Mucosa of descending colon (tissue), 3 donors: Measurements from ENCODE around the gene MGARP. TPM values are rescaled to one million over a fixed set of nuclear protein-coding genes. Genes with fewer than 3 reads are reported as not detected.

ENCODE experiments used
- ATAC-seq: fragments of 200-7000 bp; cut with Tn5 transposase; one replicate; pipeline ENCODE4 v1.9.1; 2020; ENCODE audit warnings: mild to moderate bottlenecking, moderate library complexity
- DNase-seq, 3 donors: peaks; one replicate each; pipeline ENCODE4 v3.0.0-alpha.2; 2020
- H3K36me3 ChIP-seq: fragments of 200-600 bp; one replicate; pipeline ENCODE4 v1.8.0; 2021; ENCODE audit warnings: low read depth, mild to moderate bottlenecking
- H3K4me1 ChIP-seq: fragments of 200-600 bp; one replicate; pipeline ENCODE4 v1.8.0; 2021; ENCODE audit warnings: low read depth, mild to moderate bottlenecking
- H3K4me3 ChIP-seq: fragments of 200-600 bp; one replicate; pipeline ENCODE4 v1.8.0; 2021; ENCODE audit warnings: mild to moderate bottlenecking
- H3K9me3 ChIP-seq: fragments of 200-600 bp; one replicate; pipeline ENCODE4 v1.8.0; 2021; ENCODE audit warnings: mild to moderate bottlenecking
- intact Hi-C, 2 donors: fragments of 100-400 bp; cut with DNase I in 1 of 2; cut with micrococcal nuclease in 1 of 2; formaldehyde crosslinking; loops; one replicate each; pipeline versions ENCODE4 v1.11.0 to v1.11.1; 2022; cut with DNase I, micrococcal nuclease
- total RNA-seq, 3 donors: library from RNA; stranded (reverse); fragmentation: NEBNext Ultra II Directional in 2 of 3; extraction: Animal tissue kit (Norgen Biotek cat#: 25700) in 2 of 3; gene quantifications; one replicate each; pipeline versions ENCODE4 v1.2.1 to v1.2.4, GENCODE V29; 2021 to 2023
- TF ChIP-seq, protein P1 (sequence below): fragments of 200-600 bp; IDR thresholded peaks from one replicate; pipeline ENCODE4 v1.8.0; 2022; ENCODE audit warnings: antibody characterized with exemption, mild to moderate bottlenecking
- donor health status: DM: no; HTN: no; CAD: no; lungs with moderate emphysema.
- donor health status: DM: no; HTN: no; CAD: no.
- donor health status: DM: no; HTN: yes; CAD: no.

Gene MGARP
- total RNA-seq, 3 donors from 2014 or later = 0.29 to 0.73 TPM; not detected in 1

DNA sequence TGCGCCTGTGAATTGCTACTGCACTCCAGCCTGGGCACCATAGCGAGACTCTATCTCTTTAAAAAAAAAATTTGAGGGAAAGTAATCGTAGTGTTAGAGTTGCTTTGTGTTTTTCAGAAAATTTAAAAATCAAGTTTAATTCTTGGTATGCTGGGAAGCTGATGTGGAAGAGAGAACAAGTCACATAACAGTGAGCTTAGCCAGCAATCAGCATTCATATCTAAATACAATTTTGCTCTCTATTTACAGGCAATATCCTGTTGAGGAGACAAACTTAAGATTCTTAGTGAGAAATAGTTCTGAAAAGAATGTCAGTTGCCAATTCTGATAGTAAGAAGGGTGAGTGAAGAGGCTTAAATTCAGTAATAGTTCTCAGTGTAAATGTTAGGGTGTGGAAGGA lies 31.9 kb upstream of the MGARP start:
- TF ChIP-seq, protein P1, sequence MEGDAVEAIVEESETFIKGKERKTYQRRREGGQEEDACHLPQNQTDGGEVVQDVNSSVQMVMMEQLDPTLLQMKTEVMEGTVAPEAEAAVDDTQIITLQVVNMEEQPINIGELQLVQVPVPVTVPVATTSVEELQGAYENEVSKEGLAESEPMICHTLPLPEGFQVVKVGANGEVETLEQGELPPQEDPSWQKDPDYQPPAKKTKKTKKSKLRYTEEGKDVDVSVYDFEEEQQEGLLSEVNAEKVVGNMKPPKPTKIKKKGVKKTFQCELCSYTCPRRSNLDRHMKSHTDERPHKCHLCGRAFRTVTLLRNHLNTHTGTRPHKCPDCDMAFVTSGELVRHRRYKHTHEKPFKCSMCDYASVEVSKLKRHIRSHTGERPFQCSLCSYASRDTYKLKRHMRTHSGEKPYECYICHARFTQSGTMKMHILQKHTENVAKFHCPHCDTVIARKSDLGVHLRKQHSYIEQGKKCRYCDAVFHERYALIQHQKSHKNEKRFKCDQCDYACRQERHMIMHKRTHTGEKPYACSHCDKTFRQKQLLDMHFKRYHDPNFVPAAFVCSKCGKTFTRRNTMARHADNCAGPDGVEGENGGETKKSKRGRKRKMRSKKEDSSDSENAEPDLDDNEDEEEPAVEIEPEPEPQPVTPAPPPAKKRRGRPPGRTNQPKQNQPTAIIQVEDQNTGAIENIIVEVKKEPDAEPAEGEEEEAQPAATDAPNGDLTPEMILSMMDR = no peak
- no peaks in the 10 kb centered on the region for H3K9me3 ChIP-seq
- peaks cover 25% of the 10 kb centered on the region for H3K4me1 ChIP-seq
- DNase-seq = no peak
- ATAC-seq = no peak
- H3K4me3 ChIP-seq = no peak overlapping the region
- no peaks in the 10 kb centered on the region for H3K36me3 ChIP-seq
- intact Hi-C loops = no loop called here

DNA sequence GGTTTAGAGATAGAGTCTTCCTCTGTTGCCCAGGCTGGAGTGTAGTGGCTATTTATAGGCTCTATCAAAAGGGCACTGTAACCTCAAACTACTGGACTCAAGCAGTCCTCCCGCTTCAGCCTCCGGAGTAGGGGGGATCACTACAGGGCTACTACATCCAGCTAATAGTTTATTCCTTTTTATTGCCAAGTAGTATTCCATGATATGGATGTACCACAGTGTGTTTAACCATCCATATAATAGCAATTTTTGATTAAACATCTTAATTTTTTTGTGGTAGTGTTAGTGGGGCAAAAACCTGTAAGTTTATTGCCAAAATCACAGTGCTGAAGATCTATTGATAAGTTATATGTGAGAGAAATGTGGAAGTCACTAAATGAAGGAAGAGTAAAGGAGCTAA lies 24.9 kb upstream of the MGARP start:
- intact Hi-C loops = no loop called here
- ATAC-seq = no peak
- TF ChIP-seq, protein P1 = no peak
- H3K4me3 ChIP-seq = no peak overlapping the region
- no peaks in the 10 kb centered on the region for H3K9me3 ChIP-seq
- DNase-seq = no peak
- peaks cover 14% of the 10 kb centered on the region for H3K4me1 ChIP-seq
- H3K36me3 ChIP-seq = peaks cover 5% of the 10 kb centered on the region

DNA sequence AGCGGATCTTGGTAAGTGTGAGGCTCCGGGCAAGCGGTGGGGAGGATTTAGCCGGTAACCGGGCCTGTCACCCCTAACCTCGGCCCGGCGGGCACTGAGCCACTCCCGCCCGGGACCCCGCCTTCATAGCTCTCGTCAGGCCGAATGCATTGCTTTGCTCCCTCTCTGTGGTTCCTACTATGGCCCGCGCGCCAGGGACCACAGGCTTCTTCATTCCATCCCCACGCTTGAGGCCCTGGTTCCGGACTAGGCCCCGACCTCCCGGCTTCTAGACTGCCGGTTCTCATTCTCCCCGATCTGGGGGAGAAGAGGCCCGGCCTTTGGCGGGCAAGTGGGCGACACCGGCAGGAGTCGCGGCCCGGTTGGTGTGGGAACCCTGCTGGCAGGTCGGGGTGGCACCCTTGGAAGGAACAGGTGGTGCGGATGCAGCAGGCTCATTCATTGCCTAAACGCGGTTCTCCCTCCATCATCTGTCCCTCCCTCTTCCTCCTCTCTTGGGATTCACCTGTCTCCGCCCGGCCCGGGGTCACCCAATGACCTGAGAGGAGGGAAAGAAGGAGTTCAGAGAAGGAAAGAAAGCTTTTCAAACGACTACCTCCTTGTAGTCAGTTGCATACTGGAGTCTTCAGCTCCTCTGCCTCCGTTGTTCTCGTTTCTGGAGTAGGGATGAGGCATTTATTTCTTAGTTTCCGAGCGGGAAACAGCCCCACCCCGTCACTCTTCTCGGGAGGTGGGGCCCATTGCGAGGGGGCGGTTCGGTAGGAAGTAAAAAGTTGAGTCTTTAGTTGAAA lies 22.0 kb upstream of the MGARP start, which contains the start of gene NDUFC1:
Gene NDUFC1 (minus strand): TSS at position 657 of the 791 bp plus-strand sequence. CDS start 6,679 bp downstream, outside the sequence.
- Histone ChIP-seq H3K9me3 (no peaks in the 10 kb centered on the region), H3K4me1 (peaks cover 21% of the 10 kb centered on the region), H3K36me3 (peaks cover 5% of the 10 kb centered on the region), H3K4me3 (peak within 1 kb of the TSS; percentile 94)
- DNase-seq (peak; percentile 66 to 80 (median 70)), ATAC-seq (peak; percentile 57)
- TF ChIP-seq, protein P1 = no peak
- intact Hi-C loops = no loop called here

DNA sequence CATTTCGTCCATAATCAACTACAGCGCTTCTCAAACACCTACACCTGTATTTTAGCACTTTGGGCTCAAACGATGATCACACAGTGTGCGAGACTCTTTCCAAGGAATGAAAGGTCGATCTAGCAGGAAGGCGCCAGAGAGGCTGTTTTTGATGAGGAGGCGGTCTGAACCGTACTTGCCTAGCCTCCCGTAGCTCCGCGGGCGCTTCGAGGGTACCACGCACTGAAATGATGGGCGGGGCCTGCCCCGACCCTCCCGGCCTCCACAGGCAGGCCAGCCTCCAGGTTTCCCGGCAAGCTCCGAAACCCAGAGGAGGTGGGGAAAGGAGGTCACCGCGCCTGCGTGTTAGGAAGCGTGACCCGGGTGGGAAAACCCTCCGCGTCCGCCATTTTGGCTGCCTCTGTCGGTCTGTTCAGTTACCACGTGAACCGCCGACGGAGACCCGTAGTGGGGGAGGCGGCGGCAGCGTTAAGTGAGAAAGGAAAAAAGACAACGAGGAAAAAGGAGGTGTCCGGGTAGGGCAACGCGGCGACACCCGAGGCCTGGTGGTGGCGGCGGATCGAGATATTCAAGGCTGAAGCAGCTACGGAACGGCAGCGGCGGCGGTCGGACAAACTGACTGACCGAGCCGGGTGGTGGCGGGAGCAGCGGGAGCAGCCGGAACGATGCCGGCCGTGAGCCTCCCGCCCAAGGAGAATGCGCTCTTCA lies 21.2 kb upstream of the MGARP start, which contains the start of gene NAA15:
Gene NAA15 (plus strand): TSS at position 393 of the 708 bp plus-strand sequence. CDS start 273 bp downstream, at position 666.
- intact Hi-C loops = no loop called here
- H3K4me1 ChIP-seq = peaks cover 21% of the 10 kb centered on the region

DNA sequence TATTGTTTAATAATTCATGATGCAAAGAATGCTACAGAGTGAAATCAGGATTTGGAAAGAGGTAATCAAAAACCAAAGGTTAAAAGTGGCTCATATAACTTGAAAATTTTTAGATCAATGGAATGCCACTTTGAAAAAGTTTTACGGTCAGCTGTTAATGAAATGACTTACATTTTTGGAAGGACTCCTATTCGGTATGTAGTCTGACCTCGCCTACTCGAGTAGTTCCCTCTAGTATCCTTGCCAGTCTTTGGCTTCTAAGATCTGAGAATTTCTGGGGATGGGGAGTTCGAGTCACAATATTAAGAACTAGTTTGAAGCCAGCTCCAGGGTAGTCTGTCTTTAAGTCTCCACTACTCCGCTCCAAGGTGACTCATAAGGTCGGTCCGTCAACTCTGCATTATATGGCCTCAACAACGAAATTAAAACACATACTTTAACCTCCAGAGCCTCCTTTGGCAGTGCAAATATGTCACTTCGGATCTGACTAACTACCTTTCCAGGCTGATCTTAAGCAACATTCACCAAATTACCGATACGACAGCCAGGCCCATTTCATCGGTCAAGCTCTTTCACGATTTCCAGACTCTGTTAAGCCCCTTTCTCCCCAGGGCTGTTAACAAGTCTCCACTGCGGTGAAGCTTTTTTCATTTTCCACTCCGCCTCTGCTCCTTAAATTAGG lies 20.5 kb upstream of the MGARP start:
- H3K36me3 ChIP-seq = peaks cover 5% of the 10 kb centered on the region
- peaks cover 21% of the 10 kb centered on the region for H3K4me1 ChIP-seq
- TF ChIP-seq, protein P1 = no peak
- H3K9me3 ChIP-seq = no peaks in the 10 kb centered on the region
- peak overlapping the region; percentile 94 for H3K4me3 ChIP-seq
- DNase-seq = peak in 1 of 3 donors; percentile 55
- intact Hi-C loops = no loop called here
- ATAC-seq = peak; percentile 65

More for the DNA sequence above, 21.2 kb upstream of the MGARP start, which contains the start of gene NAA15:
- Histone ChIP-seq H3K9me3 (no peaks in the 10 kb centered on the region), H3K36me3 (peaks cover 5% of the 10 kb centered on the region), H3K4me3 (peak within 1 kb of the TSS; percentile 94)
- ATAC-seq (peak; percentile 95), DNase-seq (peak; percentile 97 to 98 (median 98))
- TF ChIP-seq, protein P1 = no peak
